GM06990 (cell line): ENCODE results near the gene KCTD11.
A peak's percentile ranks its signal among the peaks of the same experiment; 100 is the strongest.

ENCODE experiments used
- DNase-seq: peaks from one replicate; pipeline ENCODE4 v3.0.0-alpha.2; 2011; ENCODE audit not compliant: insufficient read length; ENCODE audit errors: extremely low read depth
- H3K27me3 ChIP-seq: replicated peaks from 2 replicates; pipeline ENCODE4 v1.6.0; 2011; ENCODE audit warnings: low read length; ENCODE audit not compliant: control insufficient read depth, insufficient read depth
- H3K36me3 ChIP-seq: 2 replicates; pipeline ENCODE4 v1.5.1; 2011; ENCODE audit warnings: low read length; ENCODE audit not compliant: control insufficient read depth, insufficient read depth
- H3K4me3 ChIP-seq: replicated peaks from 2 replicates; pipeline ENCODE4 v1.5.1; 2011; ENCODE audit warnings: low read depth, mild to moderate bottlenecking, control low read depth, low read length
- TF ChIP-seq, protein P1 (sequence below): IDR thresholded peaks from 2 replicates; pipeline ENCODE4 v1.5.1; 2011; ENCODE audit warnings: low read length, control low read depth, mild to moderate bottlenecking, inconsistent platforms; ENCODE audit not compliant: insufficient read depth, poor library complexity, severe bottlenecking

Gene KCTD11

DNA sequence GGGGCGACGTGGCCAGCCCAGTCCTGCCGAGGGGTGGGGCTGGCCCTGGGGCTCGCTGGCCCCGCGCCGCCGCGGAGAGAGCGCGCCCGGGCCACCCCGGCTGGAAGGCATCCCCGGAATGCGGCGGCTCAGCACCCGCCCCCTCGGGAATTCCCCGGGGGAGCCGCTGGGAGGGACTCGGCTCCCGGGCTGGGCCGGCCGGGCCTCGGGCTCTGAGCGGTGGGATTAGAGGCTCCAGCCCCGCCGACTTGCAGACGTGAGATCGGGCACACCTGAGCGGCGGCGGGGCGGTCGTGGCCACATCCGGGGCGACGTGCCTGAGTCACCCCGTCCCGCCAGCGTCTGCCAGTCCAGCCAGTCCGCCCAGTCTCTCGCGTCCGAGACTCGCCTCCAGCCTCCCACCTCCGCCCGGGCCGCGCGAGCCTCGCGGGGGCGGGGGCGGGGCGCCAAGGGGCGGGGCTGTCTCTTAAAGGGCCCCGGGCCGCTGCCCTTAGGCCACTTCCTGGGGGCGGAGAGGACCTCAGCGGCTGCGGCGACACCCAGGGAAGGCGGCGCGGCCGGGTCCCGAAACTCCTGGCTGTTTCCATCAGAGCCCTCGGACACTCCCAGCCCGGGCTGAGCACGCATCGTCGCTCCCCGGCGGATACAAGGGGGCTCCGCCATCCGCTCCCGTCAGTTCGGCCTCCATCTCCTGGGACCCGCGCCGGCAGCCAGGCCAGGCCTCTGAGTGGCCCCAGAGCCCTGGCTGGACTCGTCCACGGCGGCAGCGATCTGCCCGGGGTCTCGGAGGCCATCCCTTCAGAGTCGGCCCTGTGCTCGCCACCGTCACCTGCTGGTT is at the start of gene KCTD11:
KCTD11 (plus strand) TSS at position 498 of the 838 bp plus-strand sequence.
- DNase-seq: peak; percentile 87
- Histone ChIP-seq H3K27me3 (no peaks in the 10 kb centered on the region), H3K36me3 (peaks cover 17% of the 10 kb centered on the region), H3K4me3 (peak within 1 kb of the TSS; percentile 75)
- TF ChIP-seq, protein P1, sequence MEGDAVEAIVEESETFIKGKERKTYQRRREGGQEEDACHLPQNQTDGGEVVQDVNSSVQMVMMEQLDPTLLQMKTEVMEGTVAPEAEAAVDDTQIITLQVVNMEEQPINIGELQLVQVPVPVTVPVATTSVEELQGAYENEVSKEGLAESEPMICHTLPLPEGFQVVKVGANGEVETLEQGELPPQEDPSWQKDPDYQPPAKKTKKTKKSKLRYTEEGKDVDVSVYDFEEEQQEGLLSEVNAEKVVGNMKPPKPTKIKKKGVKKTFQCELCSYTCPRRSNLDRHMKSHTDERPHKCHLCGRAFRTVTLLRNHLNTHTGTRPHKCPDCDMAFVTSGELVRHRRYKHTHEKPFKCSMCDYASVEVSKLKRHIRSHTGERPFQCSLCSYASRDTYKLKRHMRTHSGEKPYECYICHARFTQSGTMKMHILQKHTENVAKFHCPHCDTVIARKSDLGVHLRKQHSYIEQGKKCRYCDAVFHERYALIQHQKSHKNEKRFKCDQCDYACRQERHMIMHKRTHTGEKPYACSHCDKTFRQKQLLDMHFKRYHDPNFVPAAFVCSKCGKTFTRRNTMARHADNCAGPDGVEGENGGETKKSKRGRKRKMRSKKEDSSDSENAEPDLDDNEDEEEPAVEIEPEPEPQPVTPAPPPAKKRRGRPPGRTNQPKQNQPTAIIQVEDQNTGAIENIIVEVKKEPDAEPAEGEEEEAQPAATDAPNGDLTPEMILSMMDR: no peak

DNA sequence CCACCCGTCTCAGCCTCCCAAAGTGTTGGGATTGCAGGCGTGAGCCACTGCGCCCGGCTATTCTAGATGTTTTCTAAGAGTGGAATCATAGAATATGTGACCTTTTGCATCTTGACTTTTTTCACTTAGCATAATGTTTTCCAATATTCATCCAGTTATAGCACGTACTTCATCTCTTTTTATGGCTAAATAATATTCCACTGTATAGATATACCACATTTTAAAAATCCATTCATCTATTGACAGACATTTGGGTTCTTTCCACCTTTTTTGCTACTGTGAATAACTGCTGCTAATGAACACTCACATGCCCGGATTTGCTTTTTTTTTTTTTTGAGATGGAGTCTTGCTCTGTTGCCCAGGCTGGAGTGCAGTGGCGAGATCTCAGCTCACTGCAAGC is 47.8 kb upstream of the KCTD11 start:
- TF ChIP-seq, protein P1: no peak
- DNase-seq: no peak
- no peaks in the 10 kb centered on the region for H3K36me3 ChIP-seq
- H3K27me3 ChIP-seq: no peaks in the 10 kb centered on the region
- H3K4me3 ChIP-seq: no peak overlapping the region

DNA sequence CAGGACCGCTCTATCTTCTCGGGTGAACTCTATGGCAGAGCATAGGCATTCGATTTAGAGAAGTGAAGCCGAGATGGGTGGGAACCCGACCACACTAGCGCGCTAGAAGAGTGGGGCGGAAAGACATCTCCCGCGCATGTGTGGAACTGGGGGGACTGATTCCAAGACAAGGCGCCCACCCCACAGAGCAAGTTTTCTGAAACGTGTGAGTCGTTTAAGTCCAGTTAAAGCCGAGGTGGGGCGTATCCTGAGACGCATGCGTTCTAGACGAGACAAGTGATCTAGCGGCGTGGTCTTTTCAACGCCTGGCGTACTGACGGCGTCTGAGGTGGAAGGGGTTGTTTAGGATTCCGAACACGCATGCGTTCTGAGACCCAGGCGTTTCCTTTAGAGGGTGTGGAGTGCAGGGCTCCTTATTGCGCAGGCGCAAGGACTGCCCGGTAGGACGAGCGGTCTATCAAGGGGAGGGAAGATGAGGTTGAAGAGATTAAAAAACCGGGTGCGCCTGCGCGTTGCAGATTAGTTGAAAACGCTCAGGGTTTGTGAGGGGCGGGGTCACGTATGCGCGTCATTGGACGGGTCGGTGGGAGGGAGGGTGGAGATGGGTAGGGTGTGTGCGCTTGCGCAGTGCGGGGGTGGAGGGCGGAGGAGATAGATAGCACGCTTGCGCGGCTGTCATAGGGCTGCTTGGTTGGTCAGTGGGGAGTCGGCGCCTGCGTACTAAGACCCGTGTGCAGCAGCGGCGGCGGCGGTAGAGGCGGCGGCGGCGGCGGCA is 44.9 kb upstream of the KCTD11 start, which contains the start of gene EIF5A:
EIF5A (plus strand) TSS at position 718 of the 775 bp plus-strand sequence. CDS start 2,008 bp downstream, outside the sequence.
- TF ChIP-seq, protein P1: no peak
- peaks cover 20% of the 10 kb centered on the region for H3K36me3 ChIP-seq
- no peaks in the 10 kb centered on the region for H3K27me3 ChIP-seq
- peak; percentile 98 for DNase-seq
- H3K4me3 ChIP-seq: peak within 1 kb of the TSS; percentile 96

DNA sequence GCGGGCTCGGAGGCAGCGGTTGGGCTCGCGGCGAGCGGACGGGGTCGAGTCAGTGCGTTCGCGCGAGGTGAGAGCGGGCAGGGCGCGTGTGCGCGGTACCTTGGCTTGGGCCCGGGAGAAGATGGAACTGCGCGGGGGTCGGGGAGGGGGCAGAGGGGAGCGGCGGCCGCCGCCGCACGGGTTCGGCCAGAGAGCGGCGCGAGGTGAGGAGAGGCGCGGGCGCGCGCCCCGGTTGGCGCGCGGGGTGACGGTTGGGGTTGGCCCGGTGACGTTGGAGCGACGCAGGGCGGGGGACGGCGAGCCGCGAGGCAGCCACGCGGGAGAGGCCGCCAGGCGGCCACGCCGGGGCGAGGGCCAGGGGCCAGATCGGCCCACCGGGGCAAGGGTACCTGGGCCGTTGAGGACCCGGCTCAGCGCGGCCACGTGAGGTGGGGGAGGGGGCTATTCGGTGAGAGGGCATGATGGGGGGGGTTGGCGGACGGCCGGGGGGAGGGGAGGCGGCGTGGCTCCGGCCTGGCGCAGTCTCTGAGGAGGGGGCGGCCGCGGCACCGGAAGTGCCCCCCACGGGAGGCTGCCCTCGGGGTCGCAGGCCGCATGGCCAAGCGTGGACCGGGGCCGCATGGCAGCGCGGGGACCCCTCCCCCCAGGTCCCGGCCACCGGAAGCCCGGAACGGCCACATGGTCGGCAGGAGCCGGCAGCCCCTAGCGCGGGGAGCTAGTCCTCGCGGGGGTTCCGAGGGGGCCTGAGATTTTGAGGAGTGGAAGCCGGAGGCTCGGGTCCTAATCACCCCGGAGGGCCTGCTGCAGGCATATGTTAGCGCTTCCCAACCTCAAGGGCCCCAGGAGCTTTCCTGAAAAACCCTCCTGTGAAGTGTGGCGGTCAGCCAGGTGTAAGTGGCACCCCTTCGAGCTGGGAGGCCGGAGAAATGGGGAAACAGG is 44.0 kb upstream of the KCTD11 start:
- Histone ChIP-seq H3K27me3 (no peaks in the 10 kb centered on the region), H3K4me3 (peak overlapping the region; percentile 96), H3K36me3 (peaks cover 27% of the 10 kb centered on the region)
- TF ChIP-seq, protein P1: no peak
- peak; percentile 76 for DNase-seq
